B cell (primary cell): ENCODE data around the gene TSHZ3. TPM values are rescaled to one million over a fixed set of nuclear protein-coding genes. Genes with fewer than 3 reads are reported as not detected.

Experiments
- ATAC-seq: fragments of 200-7000 bp; cut with Tn5 transposase; one replicate; pipeline ENCODE4 v1.10.0; 2021; ENCODE audit warnings: low read depth, mild to moderate bottlenecking, moderate number of reproducible peaks, moderate library complexity
- CTCF ChIA-PET: fragments of 350-600 bp; sonication (Branson Sonifier 250); formaldehyde crosslinking; loops from one replicate; lab custom pipeline; 2021; ENCODE audit warnings: antibody characterized with exemption, inconsistent platforms; lab: Charles Lee
- POLR2A ChIA-PET: fragments of 350-600 bp; sonication (Branson Sonifier 250); formaldehyde crosslinking; loops from one replicate; lab custom pipeline; 2021; ENCODE audit warnings: antibody characterized with exemption; lab: Charles Lee
- DNase-seq: peaks from one replicate; pipeline ENCODE4 v3.0.0; 2013
- H2AFZ ChIP-seq: 2 replicates; pipeline ENCODE4 v1.6.1; 2012; ENCODE audit warnings: mild to moderate bottlenecking, low read depth, low read length; ENCODE audit not compliant: insufficient read depth, poor library complexity, severe bottlenecking
- H3K27ac ChIP-seq, 2 donors: 1 replicate in 1 of 2; 2 replicates in 1 of 2; pipeline ENCODE4 v1.5.1; 2012 to 2013; ENCODE audit warnings: low read length in 2 of 2, mild to moderate bottlenecking in 2 of 2, moderate library complexity in 1 of 2
- H3K27me3 ChIP-seq, 4 experiments: fragments of 200-600 bp in 1 of 4; sonication (generic) in 1 of 4; replicated peaks in 1 of 4; 1 replicate in 2 of 4; 2 replicates in 2 of 4; pipeline versions ENCODE4 v1.6.1 to v1.7.0; 2013 to 2016; ENCODE audit warnings: low read length in 3 of 4, mild to moderate bottlenecking in 2 of 4, mixed read lengths in 1 of 4, moderate library complexity in 1 of 4; ENCODE audit not compliant: insufficient read depth in 4 of 4, control insufficient read depth in 3 of 4; ENCODE audit errors: control extremely low read depth in 1 of 4
- H3K36me3 ChIP-seq, 2 experiments: replicated peaks in 1 of 2; 1 replicate in 1 of 2; 2 replicates in 1 of 2; pipeline versions ENCODE4 v1.6.1 to v1.7.1; 2013; ENCODE audit warnings: low read length in 1 of 2; ENCODE audit not compliant: insufficient read depth in 2 of 2, control insufficient read depth in 1 of 2; ENCODE audit errors: control extremely low read depth in 1 of 2, extremely low read depth in 1 of 2
- H3K4me1 ChIP-seq, 2 donors: fragments of 200-600 bp in 1 of 2; sonication (generic) in 1 of 2; 1 replicate in 1 of 2; 2 replicates in 1 of 2; pipeline versions ENCODE4 v1.5.1 to v1.6.1; 2013 to 2017; ENCODE audit warnings: low read length in 2 of 2; ENCODE audit not compliant: control insufficient read depth in 2 of 2, insufficient read depth in 2 of 2
- H3K4me2 ChIP-seq: replicated peaks from 2 replicates; pipeline ENCODE3; 2012; ENCODE audit warnings: mild to moderate bottlenecking, low read depth, low read length; ENCODE audit not compliant: poor library complexity, severe bottlenecking
- H3K4me3 ChIP-seq, 5 experiments: fragments of 200-600 bp in 1 of 5; sonication (generic) in 1 of 5; 1 replicate in 3 of 5; 2 replicates in 2 of 5; pipeline versions ENCODE4 v1.5.1 to v1.7.0; 2011 to 2016; ENCODE audit warnings: low read length in 4 of 5, mild to moderate bottlenecking in 4 of 5, low read depth in 2 of 5, control low read depth in 1 of 5, moderate library complexity in 1 of 5; ENCODE audit not compliant: insufficient read depth in 1 of 5; ENCODE audit errors: control extremely low read depth in 1 of 5, extremely low read depth in 1 of 5
- H3K79me2 ChIP-seq: fragments of 200-600 bp; sonication (generic); one replicate; pipeline ENCODE4 v1.6.0; 2016; ENCODE audit warnings: low read length; ENCODE audit not compliant: control insufficient read depth, insufficient read depth
- H3K9ac ChIP-seq: fragments of 200-600 bp; sonication (generic); 2 replicates; pipeline ENCODE4 v1.6.1; 2017; ENCODE audit warnings: mild to moderate bottlenecking, low read length, moderate library complexity
- H3K9me3 ChIP-seq, 3 donors: one replicate each; pipeline versions ENCODE4 v1.6.1 to v1.7.1; 2013; ENCODE audit warnings: low read length in 2 of 3; ENCODE audit not compliant: control insufficient read depth in 2 of 3, insufficient read depth in 1 of 3; ENCODE audit errors: control extremely low read depth in 1 of 3
- H4K20me1 ChIP-seq: 2 replicates; pipeline ENCODE4 v1.6.0; 2012; ENCODE audit warnings: mild to moderate bottlenecking, low read length; ENCODE audit not compliant: insufficient read depth, control insufficient read depth, poor library complexity, severe bottlenecking
- H3K27ac Mint-ChIP-seq: one replicate; pipeline ENCODE4 v1.8.0; 2021; ENCODE audit warnings: mixed read lengths
- H3K27me3 Mint-ChIP-seq: one replicate; pipeline ENCODE4 v1.8.0; 2021; ENCODE audit warnings: mixed read lengths
- H3K4me1 Mint-ChIP-seq: one replicate; pipeline ENCODE4 v1.8.0; 2021; ENCODE audit warnings: mixed read lengths
- H3K4me3 Mint-ChIP-seq: one replicate; pipeline ENCODE4 v1.8.0; 2021; ENCODE audit warnings: mixed read lengths
- H3K9me3 Mint-ChIP-seq: one replicate; pipeline ENCODE4 v1.8.0; 2022; ENCODE audit warnings: mixed read lengths; ENCODE audit not compliant: insufficient read depth
- EZH2 ChIP-seq: IDR thresholded peaks from 2 replicates; pipeline ENCODE4 v1.6.1; 2012; ENCODE audit warnings: borderline replicate concordance, low read depth, mild to moderate bottlenecking, moderate library complexity, low read length; ENCODE audit not compliant: insufficient read depth, poor library complexity, severe bottlenecking
- WGBS: methylation state at CpG from one replicate; pipeline ENCODE4 v1.1.5; 2013; ENCODE audit warnings: missing lambda C conversion rate; ENCODE audit not compliant: insufficient coverage; 5-methylcytosine and 5-hydroxymethylcytosine counted together
- intact Hi-C: fragments of 100-400 bp; cut with micrococcal nuclease; formaldehyde crosslinking; loops from one replicate; pipeline ENCODE4 v1.10.0; 2022
- polyA plus RNA-seq: library from polyadenylated mRNA; depleted of rRNA; stranded (reverse); fragments of >200 nt; gene quantifications from 2 replicates; pipeline ENCODE4 v1.2.3, GENCODE V29; 2012
- total RNA-seq, 2 donors: library from RNA; stranded (reverse); fragments of 120-200 nt in 1 of 2; gene quantifications; 1 replicate in 1 of 2; 2 replicates in 1 of 2; pipeline versions ENCODE4 v1.2.3 to v1.2.4, GENCODE V29; 2013 to 2022
- TF ChIP-seq, protein P1 (sequence below): fragments of 200-600 bp; IDR thresholded peaks from one replicate; pipeline ENCODE4 v1.8.0; 2022; ENCODE audit warnings: antibody characterized with exemption, mild to moderate bottlenecking

Gene TSHZ3
- total and polyA plus RNA-seq, 2 donors (not counting 1 experiment from before 2014, with no cell fraction given) = 0.03 to 0.34 TPM

DNA sequence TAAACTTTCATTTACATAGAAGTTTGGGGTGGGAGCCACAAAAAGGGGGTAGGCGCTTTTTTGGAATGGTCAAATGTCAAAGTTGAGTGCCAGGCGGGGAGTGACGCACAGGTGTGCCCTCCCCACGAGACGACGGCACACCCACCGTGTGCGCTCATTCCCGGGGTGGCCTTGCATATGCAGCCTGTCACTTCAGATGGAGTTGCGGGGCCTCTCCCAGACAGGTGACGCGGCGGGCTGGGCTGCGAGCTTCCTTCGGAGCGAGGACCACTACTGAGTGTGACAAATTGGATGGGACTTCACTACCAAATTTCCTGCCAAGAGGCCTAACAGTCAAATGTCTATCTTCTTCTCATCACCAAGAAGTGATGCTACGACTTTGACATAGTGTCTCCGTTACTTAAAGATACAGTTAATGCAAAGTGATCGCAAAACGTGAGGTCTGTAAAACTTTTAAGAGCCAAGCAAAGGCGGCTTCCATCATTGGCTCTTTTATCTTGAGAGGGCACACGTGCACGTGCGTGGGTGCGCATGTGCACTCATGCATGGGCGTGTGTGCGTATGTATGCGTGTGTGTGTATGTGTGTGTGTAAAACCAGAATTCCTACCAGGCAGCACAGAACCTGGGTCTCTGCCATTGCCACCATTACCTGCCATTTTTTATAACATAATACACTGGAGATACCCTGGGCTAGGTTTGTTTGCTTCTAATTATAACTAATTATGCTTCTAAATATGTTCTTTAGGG lies 43.1 kb downstream of the TSHZ3 start:
- DNase-seq (no peak), ATAC-seq (no peak)
- H3K4me2 ChIP-seq = no peak overlapping the region
- ChIA-PET CTCF (no interaction called here), POLR2A (no interaction called here)
- no peak overlapping the region for H3K27ac ChIP-seq
- H3K4me3 ChIP-seq = no peak overlapping the region
- no peaks in the 10 kb centered on the region for H3K36me3 ChIP-seq
- intact Hi-C loops = no loop called here
- Mint-ChIP-seq H3K4me3 (no peak overlapping the region), H3K27me3 (no peaks in the 10 kb centered on the region), H3K9me3 (no peaks in the 10 kb centered on the region), H3K4me1 (no peaks in the 10 kb centered on the region), H3K27ac (no peak overlapping the region)
- TF ChIP-seq, protein P1, sequence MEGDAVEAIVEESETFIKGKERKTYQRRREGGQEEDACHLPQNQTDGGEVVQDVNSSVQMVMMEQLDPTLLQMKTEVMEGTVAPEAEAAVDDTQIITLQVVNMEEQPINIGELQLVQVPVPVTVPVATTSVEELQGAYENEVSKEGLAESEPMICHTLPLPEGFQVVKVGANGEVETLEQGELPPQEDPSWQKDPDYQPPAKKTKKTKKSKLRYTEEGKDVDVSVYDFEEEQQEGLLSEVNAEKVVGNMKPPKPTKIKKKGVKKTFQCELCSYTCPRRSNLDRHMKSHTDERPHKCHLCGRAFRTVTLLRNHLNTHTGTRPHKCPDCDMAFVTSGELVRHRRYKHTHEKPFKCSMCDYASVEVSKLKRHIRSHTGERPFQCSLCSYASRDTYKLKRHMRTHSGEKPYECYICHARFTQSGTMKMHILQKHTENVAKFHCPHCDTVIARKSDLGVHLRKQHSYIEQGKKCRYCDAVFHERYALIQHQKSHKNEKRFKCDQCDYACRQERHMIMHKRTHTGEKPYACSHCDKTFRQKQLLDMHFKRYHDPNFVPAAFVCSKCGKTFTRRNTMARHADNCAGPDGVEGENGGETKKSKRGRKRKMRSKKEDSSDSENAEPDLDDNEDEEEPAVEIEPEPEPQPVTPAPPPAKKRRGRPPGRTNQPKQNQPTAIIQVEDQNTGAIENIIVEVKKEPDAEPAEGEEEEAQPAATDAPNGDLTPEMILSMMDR = no peak
- TF ChIP-seq EZH2 = no peak
- no peaks in the 10 kb centered on the region for H3K27me3 ChIP-seq
- no peaks in the 10 kb centered on the region for H3K79me2 ChIP-seq
- H3K9ac ChIP-seq = no peak overlapping the region
- no peaks in the 10 kb centered on the region for H3K4me1 ChIP-seq
- H3K9me3 ChIP-seq = peaks cover 0 to 16% (median 0%) of the 10 kb centered on the region in 3 donors
- WGBS = 95% methylated on average over 21 of the region's 28 CpGs
- H4K20me1 ChIP-seq = no peaks in the 10 kb centered on the region
- no peak overlapping the region for H2AFZ ChIP-seq

DNA sequence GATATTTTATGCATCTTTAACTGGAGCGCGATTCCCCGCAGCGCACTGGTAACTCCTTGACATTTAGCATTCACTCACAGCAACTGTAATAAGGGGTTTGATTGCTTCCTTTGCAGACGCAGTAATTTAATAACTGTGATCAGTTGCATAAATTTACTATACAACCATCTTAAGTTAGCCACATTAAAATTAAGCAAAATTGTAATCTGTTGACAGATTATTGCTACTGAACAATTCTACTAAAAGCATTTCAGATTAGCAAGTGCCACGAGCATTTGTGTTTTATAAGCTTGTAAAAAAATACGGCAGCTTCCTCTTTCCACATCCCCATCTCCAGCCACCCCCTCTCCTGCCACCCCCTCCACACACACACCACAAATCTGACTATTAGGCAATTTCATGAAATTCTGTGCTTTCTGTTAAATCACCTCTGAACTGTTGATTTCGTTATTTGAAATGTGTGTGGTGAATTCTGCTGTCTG lies 44.4 kb downstream of the TSHZ3 start:
- Histone ChIP-seq H3K9me3 (peaks cover 0 to 16% (median 0%) of the 10 kb centered on the region in 3 donors), H3K4me1 (no peaks in the 10 kb centered on the region), H3K4me3 (no peak overlapping the region), H4K20me1 (no peaks in the 10 kb centered on the region), H3K9ac (no peak overlapping the region), H3K79me2 (no peaks in the 10 kb centered on the region), H3K27me3 (no peaks in the 10 kb centered on the region), H2AFZ (no peak overlapping the region), H3K27ac (no peak overlapping the region), H3K4me2 (no peak overlapping the region), H3K36me3 (no peaks in the 10 kb centered on the region)
- 0% methylated on average over 1 of the region's 8 CpGs for WGBS
- Mint-ChIP-seq H3K27ac (no peak overlapping the region), H3K4me3 (no peak overlapping the region), H3K9me3 (no peaks in the 10 kb centered on the region), H3K27me3 (no peaks in the 10 kb centered on the region), H3K4me1 (no peaks in the 10 kb centered on the region)
- intact Hi-C loops = no loop called here
- ChIA-PET CTCF (no interaction called here), POLR2A (no interaction called here)
- TF ChIP-seq EZH2 = no peak
- TF ChIP-seq, protein P1 = no peak
- DNase-seq (no peak), ATAC-seq (no peak)
